Measurements from ENCODE around the gene C20orf141.

The C20orf141 gene

GRCh38 chr20:2798095-2798805, 16.5 kb upstream of the C20orf141 start:
- Histone ChIP-seq H4K20me1 (ENCODE audit: insufficient read depth, low read length) (no peaks in the 10 kb centered on the region), H3F3A (ENCODE audit: insufficient read depth, low read length) (no peaks in the 10 kb centered on the region), H3K4me2 (ENCODE audit: low read length) (no peak overlapping the region; the same call in 1 of the 2 replicates), H3K36me3 (ENCODE audit: insufficient read depth, low read length) (no peaks in the 10 kb centered on the region), H3K9me3 (ENCODE audit: low read length) (no peaks in the 10 kb centered on the region), H3K9me2 (ENCODE audit: low read depth, low read length) (no peaks in the 10 kb centered on the region), H2AFZ (ENCODE audit: low read length) (no peak overlapping the region), H3K4me1 (ENCODE audit: insufficient read depth, low read length, severe bottlenecking) (no peaks in the 10 kb centered on the region), H3K79me2 (ENCODE audit: insufficient read depth, low read length) (no peaks in the 10 kb centered on the region), H3K27ac (ENCODE audit: low read depth, low read length, poor library complexity, severe bottlenecking) (no peak overlapping the region), H3K27me3 (ENCODE audit: insufficient read depth, low read length) (peaks cover 9% of the 10 kb centered on the region; the same call in 1 of the 2 replicates), H3K4me3 (ENCODE audit: low read depth, low read length, poor library complexity, severe bottlenecking) (no peak overlapping the region), H3K9ac (ENCODE audit: low read length) (no peak overlapping the region)
- TF ChIP-seq, protein P1, sequence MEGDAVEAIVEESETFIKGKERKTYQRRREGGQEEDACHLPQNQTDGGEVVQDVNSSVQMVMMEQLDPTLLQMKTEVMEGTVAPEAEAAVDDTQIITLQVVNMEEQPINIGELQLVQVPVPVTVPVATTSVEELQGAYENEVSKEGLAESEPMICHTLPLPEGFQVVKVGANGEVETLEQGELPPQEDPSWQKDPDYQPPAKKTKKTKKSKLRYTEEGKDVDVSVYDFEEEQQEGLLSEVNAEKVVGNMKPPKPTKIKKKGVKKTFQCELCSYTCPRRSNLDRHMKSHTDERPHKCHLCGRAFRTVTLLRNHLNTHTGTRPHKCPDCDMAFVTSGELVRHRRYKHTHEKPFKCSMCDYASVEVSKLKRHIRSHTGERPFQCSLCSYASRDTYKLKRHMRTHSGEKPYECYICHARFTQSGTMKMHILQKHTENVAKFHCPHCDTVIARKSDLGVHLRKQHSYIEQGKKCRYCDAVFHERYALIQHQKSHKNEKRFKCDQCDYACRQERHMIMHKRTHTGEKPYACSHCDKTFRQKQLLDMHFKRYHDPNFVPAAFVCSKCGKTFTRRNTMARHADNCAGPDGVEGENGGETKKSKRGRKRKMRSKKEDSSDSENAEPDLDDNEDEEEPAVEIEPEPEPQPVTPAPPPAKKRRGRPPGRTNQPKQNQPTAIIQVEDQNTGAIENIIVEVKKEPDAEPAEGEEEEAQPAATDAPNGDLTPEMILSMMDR (IDR thresholded peaks at IDR 0.05; ENCODE audit: low read length), result no peak
- no peak for TF ChIP-seq EZH2 (IDR thresholded peaks at IDR 0.05; ENCODE audit: borderline replicate concordance, low read length)

DNA sequence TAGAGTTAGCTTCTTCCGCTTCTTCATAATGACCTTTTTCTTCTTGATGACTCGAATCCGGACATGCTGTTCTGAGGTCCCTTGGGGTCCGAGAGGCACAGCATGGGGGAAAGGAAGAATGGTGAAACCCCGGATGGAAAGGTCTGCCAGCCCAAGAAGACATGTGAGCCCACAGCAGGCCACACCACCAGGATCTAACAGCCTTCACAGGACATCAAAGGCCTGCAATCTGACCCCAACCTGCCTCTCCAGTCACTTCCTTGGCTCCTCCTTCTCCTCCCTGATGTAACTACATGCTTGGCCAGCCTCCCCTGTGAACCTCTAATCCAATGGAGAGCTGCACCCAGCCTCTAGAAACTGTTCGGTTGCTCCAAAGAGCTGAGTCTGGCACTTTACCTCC, 16.0 kb upstream of the C20orf141 start:
- no peak overlapping the region for H3K4me3 ChIP-seq (ENCODE audit: low read depth, low read length, poor library complexity, severe bottlenecking)
- H3K9me2 ChIP-seq (ENCODE audit: low read depth, low read length), result no peaks in the 10 kb centered on the region
- TF ChIP-seq, protein P1 (IDR thresholded peaks at IDR 0.05; ENCODE audit: low read length), result no peak
- TF ChIP-seq EZH2 (IDR thresholded peaks at IDR 0.05; ENCODE audit: borderline replicate concordance, low read length), result no peak
- no peak overlapping the region for H3K27ac ChIP-seq (ENCODE audit: low read depth, low read length, poor library complexity, severe bottlenecking)
- no peaks in the 10 kb centered on the region for H3K9me3 ChIP-seq (ENCODE audit: low read length)
- H4K20me1 ChIP-seq (ENCODE audit: insufficient read depth, low read length), result no peaks in the 10 kb centered on the region
- no peaks in the 10 kb centered on the region for H3K36me3 ChIP-seq (ENCODE audit: insufficient read depth, low read length)
- no peak overlapping the region; the same call in 1 of the 2 replicates for H3K4me2 ChIP-seq (ENCODE audit: low read length)
- H3K27me3 ChIP-seq (ENCODE audit: insufficient read depth, low read length), result peaks cover 9% of the 10 kb centered on the region; the same call in 1 of the 2 replicates
- H2AFZ ChIP-seq (ENCODE audit: low read length), result no peak overlapping the region
- H3F3A ChIP-seq (ENCODE audit: insufficient read depth, low read length), result no peaks in the 10 kb centered on the region
- H3K4me1 ChIP-seq (ENCODE audit: insufficient read depth, low read length, severe bottlenecking), result no peaks in the 10 kb centered on the region
- H3K79me2 ChIP-seq (ENCODE audit: insufficient read depth, low read length), result no peaks in the 10 kb centered on the region
- H3K9ac ChIP-seq (ENCODE audit: low read length), result no peak overlapping the region

DNA sequence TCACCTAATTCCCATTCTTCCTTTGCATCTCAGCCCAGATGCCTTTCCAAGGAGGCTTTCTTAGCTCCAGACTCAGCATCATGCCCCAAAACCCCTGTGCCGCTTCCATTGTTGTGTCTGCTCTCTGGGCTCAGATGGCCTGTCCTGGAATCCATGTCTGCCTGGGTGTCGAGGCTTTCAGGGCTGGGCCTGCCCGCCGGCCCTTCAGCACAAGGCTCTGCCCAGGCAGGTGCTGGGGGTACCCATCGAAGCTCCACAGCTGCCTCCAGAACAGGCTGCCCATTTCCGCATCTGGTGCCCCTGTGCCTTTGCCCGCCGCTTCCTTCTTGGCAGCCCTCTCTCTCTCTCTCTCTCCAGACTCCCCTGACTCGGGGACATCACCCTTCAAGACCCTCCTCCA, 15.5 kb upstream of the C20orf141 start:
- no peak overlapping the region for H3K9ac ChIP-seq (ENCODE audit: low read length)
- H3K4me1 ChIP-seq (ENCODE audit: insufficient read depth, low read length, severe bottlenecking), result no peaks in the 10 kb centered on the region
- no peaks in the 10 kb centered on the region for H3K9me3 ChIP-seq (ENCODE audit: low read length)
- H3K27ac ChIP-seq (ENCODE audit: low read depth, low read length, poor library complexity, severe bottlenecking), result no peak overlapping the region
- H4K20me1 ChIP-seq (ENCODE audit: insufficient read depth, low read length), result no peaks in the 10 kb centered on the region
- no peaks in the 10 kb centered on the region for H3K9me2 ChIP-seq (ENCODE audit: low read depth, low read length)
- H3K4me3 ChIP-seq (ENCODE audit: low read depth, low read length, poor library complexity, severe bottlenecking), result no peak overlapping the region
- no peak overlapping the region for H2AFZ ChIP-seq (ENCODE audit: low read length)
- no peak for TF ChIP-seq EZH2 (IDR thresholded peaks at IDR 0.05; ENCODE audit: borderline replicate concordance, low read length)
- TF ChIP-seq, protein P1 (IDR thresholded peaks at IDR 0.05; ENCODE audit: low read length), result no peak
- H3F3A ChIP-seq (ENCODE audit: insufficient read depth, low read length), result no peaks in the 10 kb centered on the region
- no peaks in the 10 kb centered on the region for H3K36me3 ChIP-seq (ENCODE audit: insufficient read depth, low read length)
- H3K4me2 ChIP-seq (ENCODE audit: low read length), result no peak overlapping the region
- no peaks in the 10 kb centered on the region for H3K79me2 ChIP-seq (ENCODE audit: insufficient read depth, low read length)
- H3K27me3 ChIP-seq (ENCODE audit: insufficient read depth, low read length), result peaks cover 9% of the 10 kb centered on the region; the same call in 1 of the 2 replicates
